Ascending aorta (tissue), 2 donors: Measurements from ENCODE around the gene PSMG2. TPM values are rescaled to one million over a fixed set of nuclear protein-coding genes. Genes with fewer than 3 reads are reported as not detected.

Experiments used
- DNase-seq, 2 donors: peaks; one replicate each; pipeline ENCODE4 v3.0.0-alpha.2; 2019; ENCODE audit warnings: low spot score in 2 of 2
- H3K27ac ChIP-seq, 2 donors: fragments of 200-600 bp; sonication (generic); one replicate each; pipeline ENCODE4 v1.5.1; 2016 to 2017; ENCODE audit warnings: mild to moderate bottlenecking in 1 of 2
- H3K27me3 ChIP-seq: fragments of 200-600 bp; sonication (generic); one replicate; pipeline ENCODE4 v1.5.1; 2017
- H3K36me3 ChIP-seq, 2 donors: fragments of 200-600 bp; sonication (generic); one replicate each; pipeline ENCODE4 v1.5.1; 2016
- H3K4me1 ChIP-seq, 2 donors: fragments of 200-600 bp; sonication (generic); one replicate each; pipeline ENCODE4 v1.5.1; 2016 to 2017; ENCODE audit warnings: mild to moderate bottlenecking in 1 of 2
- H3K4me3 ChIP-seq, 2 donors: fragments of 200-600 bp; sonication (generic); one replicate each; pipeline ENCODE4 v1.5.1; 2016 to 2017; ENCODE audit warnings: mild to moderate bottlenecking in 1 of 2
- H3K9me3 ChIP-seq, 2 donors: fragments of 200-600 bp; sonication (generic); one replicate each; pipeline ENCODE4 v1.5.1; 2016
- CTCF ChIP-seq, 3 experiments: fragments of 200-600 bp in 2 of 3; fragments of 450-650 bp in 1 of 3; sonication (generic) in 2 of 3; IDR thresholded peaks; one replicate each; pipeline ENCODE4 v1.5.1; 2016 to 2019; ENCODE audit warnings: antibody characterized with exemption in 3 of 3, mild to moderate bottlenecking in 1 of 3, moderate library complexity in 1 of 3
- intact Hi-C: fragments of 100-400 bp; cut with DNase I; formaldehyde crosslinking; loops from one replicate; pipeline ENCODE4 v1.15.1; 2023
- total RNA-seq: library from RNA; depleted of rRNA; stranded (reverse); fragments of >200 nt; gene quantifications from one replicate; pipeline ENCODE4 v1.1.0, GENCODE V29; 2016

The PSMG2 gene
- total RNA-seq, 1 donor from 2014 or later = 52.2 TPM

GRCh38 chr18:12765126-12765525 is 62.3 kb downstream of the PSMG2 start:
- no peak overlapping the region for H3K27ac ChIP-seq
- no peak for TF ChIP-seq CTCF (IDR thresholded peaks at IDR 0.05)
- H3K4me1 ChIP-seq = no peaks in the 10 kb centered on the region
- no peaks in the 10 kb centered on the region for H3K27me3 ChIP-seq
- no peak overlapping the region for H3K4me3 ChIP-seq
- DNase-seq = no peak
- no peaks in the 10 kb centered on the region for H3K36me3 ChIP-seq
- H3K9me3 ChIP-seq = no peaks in the 10 kb centered on the region
- intact Hi-C loops = loop anchor here (10.0 kb wide), 1 partner anchor 60 kb away; no protein-coding TSS in a partner anchor

GRCh38 chr18:12765586-12765985 is 62.7 kb downstream of the PSMG2 start:
- Histone ChIP-seq H3K4me1 (no peaks in the 10 kb centered on the region), H3K9me3 (no peaks in the 10 kb centered on the region), H3K36me3 (no peaks in the 10 kb centered on the region), H3K27me3 (no peaks in the 10 kb centered on the region), H3K27ac (no peak overlapping the region), H3K4me3 (no peak overlapping the region)
- intact Hi-C loops = loop anchor here (10.0 kb wide), 1 partner anchor 59 kb away; no protein-coding TSS in a partner anchor
- no peak for DNase-seq
- no peak for TF ChIP-seq CTCF (IDR thresholded peaks at IDR 0.05)

GRCh38 chr18:12766986-12767433 is 64.2 kb downstream of the PSMG2 start:
- Histone ChIP-seq H3K4me1 (no peaks in the 10 kb centered on the region), H3K9me3 (no peaks in the 10 kb centered on the region), H3K27me3 (no peaks in the 10 kb centered on the region), H3K36me3 (no peaks in the 10 kb centered on the region), H3K4me3 (no peak overlapping the region), H3K27ac (no peak overlapping the region)
- no peak for DNase-seq
- intact Hi-C loops = loop anchor here (10.0 kb wide), 1 partner anchor 58 kb away; no protein-coding TSS in a partner anchor
- no peak for TF ChIP-seq CTCF (IDR thresholded peaks at IDR 0.05)

GRCh38 chr18:12767580-12768155 is 64.8 kb downstream of the PSMG2 start:
- intact Hi-C loops = loop anchor here (10.0 kb wide), 1 partner anchor 57 kb away; no protein-coding TSS in a partner anchor
- H3K9me3 ChIP-seq = no peaks in the 10 kb centered on the region
- no peaks in the 10 kb centered on the region for H3K4me1 ChIP-seq
- H3K27ac ChIP-seq = no peak overlapping the region
- no peak for TF ChIP-seq CTCF (IDR thresholded peaks at IDR 0.05)
- H3K36me3 ChIP-seq = no peaks in the 10 kb centered on the region
- no peak for DNase-seq
- no peak overlapping the region for H3K4me3 ChIP-seq
- H3K27me3 ChIP-seq = no peaks in the 10 kb centered on the region

GRCh38 chr18:12768625-12769024 is 65.8 kb downstream of the PSMG2 start:
- no peak for TF ChIP-seq CTCF (IDR thresholded peaks at IDR 0.05)
- intact Hi-C loops = loop anchor here (10.0 kb wide), 1 partner anchor 56 kb away; no protein-coding TSS in a partner anchor
- Histone ChIP-seq H3K27ac (no peak overlapping the region), H3K9me3 (no peaks in the 10 kb centered on the region), H3K27me3 (no peaks in the 10 kb centered on the region), H3K36me3 (no peaks in the 10 kb centered on the region), H3K4me3 (no peak overlapping the region), H3K4me1 (no peaks in the 10 kb centered on the region)
- no peak for DNase-seq
